Bronchus fibroblast of lung (primary cell): ENCODE results near the gene IPP. TPM values are rescaled to one million over a fixed set of nuclear protein-coding genes. Genes with fewer than 3 reads are reported as not detected.

ENCODE experiments used
- total RNA-seq: library from RNA; depleted of rRNA; stranded (reverse); fragments of >200 nt; gene quantifications from 2 replicates; pipeline ENCODE4 v1.2.3, GENCODE V29; 2015

Gene IPP
- 6.8 and 6.9 TPM in 2 replicates for total RNA-seq

DNA sequence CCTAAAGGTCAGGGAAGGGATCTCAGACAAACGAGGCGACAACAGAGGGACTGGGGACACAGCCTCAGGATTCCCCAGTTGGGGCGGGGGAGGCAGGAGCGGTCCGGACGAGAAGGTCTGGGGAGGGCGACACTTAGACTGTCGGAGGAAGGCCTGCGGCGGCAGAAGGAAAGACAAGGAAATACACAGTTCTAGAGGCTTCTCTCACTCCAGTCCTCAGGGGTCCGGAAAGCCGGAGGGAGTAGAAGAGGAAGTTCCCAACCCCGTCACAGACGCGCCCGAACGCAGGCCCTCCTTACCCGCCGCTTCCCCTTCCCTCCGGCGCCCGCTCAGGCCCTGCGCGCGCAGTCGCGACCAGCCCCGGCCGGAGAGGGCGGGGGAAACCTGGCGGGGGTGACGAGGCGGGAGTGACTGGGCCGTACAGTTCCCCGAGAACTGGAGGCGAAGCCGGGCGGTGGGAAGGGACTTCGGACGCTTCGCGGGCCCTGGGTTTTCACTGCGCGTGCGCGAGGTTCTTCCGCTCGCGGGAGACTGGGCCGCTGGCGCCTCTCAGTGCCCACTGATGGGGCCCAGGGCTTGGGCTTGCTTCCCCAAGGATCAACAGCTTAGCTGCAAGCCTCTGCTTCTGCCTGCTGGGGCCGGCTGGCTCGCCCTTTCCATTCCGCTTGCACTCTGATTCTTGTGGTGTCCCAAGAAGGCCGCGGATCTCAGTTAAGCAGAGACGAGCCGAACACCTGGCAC, at the start of gene IPP:
Gene IPP (minus strand): TSS at position 356 of the 741 bp plus-strand sequence. CDS start 4,242 bp downstream, outside the sequence.

DNA sequence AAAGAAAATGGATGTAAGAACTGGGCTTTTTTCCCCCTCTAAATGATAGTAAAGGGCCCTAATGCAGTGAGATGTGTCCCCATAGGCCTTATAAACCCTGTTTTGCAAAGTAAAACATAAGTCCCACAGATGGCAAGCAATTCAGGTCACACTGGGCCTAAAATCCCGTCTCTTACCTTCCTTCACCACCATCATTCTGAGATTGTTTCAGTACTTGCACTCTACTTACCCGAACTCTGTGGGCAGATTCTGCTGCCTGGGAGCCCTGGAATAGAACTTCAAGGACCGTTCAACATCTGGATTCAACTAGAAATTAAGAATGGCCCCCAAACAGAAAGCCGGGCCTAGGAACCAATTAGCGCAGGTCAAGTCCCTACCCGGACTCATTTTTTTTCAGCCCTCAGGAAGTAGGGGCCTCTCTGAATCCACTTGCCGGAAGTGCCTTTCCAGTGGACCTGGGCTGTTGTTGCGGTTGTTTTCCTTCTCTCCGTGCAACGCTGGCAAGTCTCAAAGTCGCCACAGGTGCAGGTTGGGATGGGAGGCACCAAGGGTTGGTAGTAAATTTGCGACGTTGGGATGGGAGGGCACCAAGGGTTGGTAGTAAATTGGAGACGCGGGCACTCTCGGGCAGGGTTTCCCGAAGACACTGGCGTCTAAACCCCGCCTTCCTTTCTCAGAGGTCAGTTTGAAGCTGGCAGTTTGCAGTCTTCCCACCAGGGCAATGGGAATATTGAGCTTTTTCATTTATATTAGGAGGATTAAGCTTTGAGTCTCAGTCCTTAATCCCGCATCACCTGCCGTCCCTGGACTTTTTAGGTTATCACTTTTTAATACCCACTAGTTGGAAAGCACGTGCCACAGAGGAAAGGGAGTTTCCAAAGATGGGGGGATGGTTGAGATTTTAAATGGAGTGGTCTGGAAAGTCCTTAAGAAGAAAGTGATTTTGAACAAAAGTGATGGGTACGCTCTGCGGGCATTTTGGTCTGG, 62.4 kb downstream of the IPP start, which contains the start of gene TMEM69:
Gene TMEM69 (plus strand): TSS at position 428 of the 987 bp plus-strand sequence. CDS start 2,888 bp downstream, outside the sequence.

DNA sequence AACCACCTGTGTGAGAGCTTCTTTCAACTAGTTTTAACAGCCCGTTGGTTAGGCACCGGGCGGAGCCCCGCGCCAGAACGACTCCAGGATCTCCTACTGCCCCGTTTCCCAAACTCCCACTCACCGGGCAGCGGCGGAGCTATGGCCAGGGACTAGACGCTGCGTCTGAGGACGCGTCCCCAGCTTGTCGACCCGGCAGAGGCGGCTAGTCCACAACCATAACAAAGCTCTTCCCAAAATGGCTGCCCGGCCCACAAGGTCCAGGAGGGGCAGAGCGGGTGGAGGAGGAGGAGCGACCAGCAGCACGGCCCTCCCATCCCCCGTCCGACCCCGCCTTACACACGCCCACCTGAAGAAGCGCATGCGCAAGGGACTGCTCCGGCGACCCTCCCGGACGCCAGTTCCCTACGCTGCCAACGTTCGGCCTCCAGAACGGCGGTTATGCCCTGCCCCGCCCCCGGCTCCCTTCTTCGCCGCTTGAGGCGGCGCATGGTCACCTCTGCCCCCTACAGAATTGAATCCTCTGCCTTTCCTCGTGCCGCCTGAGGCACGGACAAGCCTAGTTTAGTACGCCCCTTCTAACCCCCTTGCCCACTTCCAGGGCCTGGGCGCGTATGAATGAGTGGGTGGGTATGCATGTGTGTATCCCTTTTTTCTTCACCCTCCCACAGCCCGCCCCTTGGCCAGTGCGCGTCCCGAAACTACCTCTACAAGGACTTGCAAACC, 64.0 kb downstream of the IPP start, which contains the start of gene GPBP1L1:
Gene GPBP1L1 (minus strand): TSS at position 246 of the 726 bp plus-strand sequence. CDS start 27,446 bp downstream, outside the sequence.

Other genes starting within 250 kb of the IPP start
- 502 and 526 TPM in 2 replicates for gene PRDX1, start 228.8 kb downstream of the IPP start, total RNA-seq
- gene AKR1A1, start 199.8 kb downstream of the IPP start, total RNA-seq: 132 and 144 TPM in 2 replicates
- gene NASP, start 166.6 kb downstream of the IPP start, total RNA-seq: 77.9 and 91.3 TPM in 2 replicates
- under 0.01 and 0.15 TPM in 2 replicates for gene CCDC17, start 126.6 kb downstream of the IPP start, total RNA-seq
- gene GPBP1L1, start 64.1 kb downstream of the IPP start, total RNA-seq: 45.6 and 50.5 TPM in 2 replicates
- gene TMEM69, start 62.5 kb downstream of the IPP start, total RNA-seq: 19.5 and 21.6 TPM in 2 replicates
- gene MAST2, start 53.0 kb upstream of the IPP start, total RNA-seq: 17.3 and 18.4 TPM in 2 replicates